Tibial nerve (tissue), 4 donors: ENCODE data around the gene GYPC.
A peak's percentile ranks its signal among the peaks of the same experiment; 100 is the strongest.

ENCODE experiments used
- EP300 ChIP-seq, 2 donors: sonication (generic); formaldehyde crosslinking; IDR thresholded peaks; one replicate each; pipeline ENCODE4 v1.6.1; 2017; ENCODE audit warnings: antibody characterized with exemption in 2 of 2, mild to moderate bottlenecking in 1 of 2
- POLR2A ChIP-seq, 2 donors: fragments of 450-650 bp; IDR thresholded peaks; one replicate each; pipeline ENCODE4 v1.6.1; 2017; ENCODE audit warnings: antibody characterized with exemption in 2 of 2, mild to moderate bottlenecking in 2 of 2, moderate library complexity in 2 of 2
- TF ChIP-seq, protein P1 (sequence below), 5 experiments: fragments of 200-600 bp in 3 of 5; fragments of 450-650 bp in 2 of 5; sonication (generic) in 3 of 5; IDR thresholded peaks; one replicate each; pipeline ENCODE4 v1.5.1; 2016 to 2019; ENCODE audit warnings: antibody characterized with exemption in 5 of 5, mild to moderate bottlenecking in 3 of 5, moderate library complexity in 2 of 5

DNA sequence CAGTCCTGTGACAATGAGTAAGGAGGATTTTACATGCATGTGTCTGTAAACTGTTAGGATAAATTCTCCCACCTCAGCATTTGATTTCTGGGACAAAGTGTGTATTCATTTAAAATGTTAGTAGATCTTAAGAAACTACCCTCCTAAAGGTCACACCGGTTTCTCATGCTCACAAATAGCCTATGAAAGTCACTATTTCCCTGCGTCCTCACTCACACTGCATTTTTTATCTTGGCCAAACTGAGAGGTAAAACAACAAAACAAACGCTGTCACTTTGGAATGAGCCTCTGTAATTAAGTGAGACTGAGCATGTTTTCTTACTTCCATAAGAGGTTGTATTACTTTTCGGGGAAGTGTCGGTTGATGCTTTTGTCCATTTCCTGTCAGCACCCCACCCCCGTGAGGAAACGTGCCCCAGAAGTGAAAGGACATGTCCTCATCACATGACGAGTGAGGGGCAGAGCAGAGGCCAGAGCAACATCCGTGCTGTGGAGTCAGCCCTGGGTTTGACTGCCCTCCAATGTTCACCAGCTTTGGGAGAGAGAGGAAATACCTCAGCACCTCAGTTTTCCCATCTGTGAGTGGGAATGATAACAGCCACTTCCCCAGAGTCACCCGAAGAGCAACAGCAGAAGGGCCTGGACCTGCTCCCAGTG is 3.1 kb downstream of the GYPC start:
- TF ChIP-seq, protein P1, sequence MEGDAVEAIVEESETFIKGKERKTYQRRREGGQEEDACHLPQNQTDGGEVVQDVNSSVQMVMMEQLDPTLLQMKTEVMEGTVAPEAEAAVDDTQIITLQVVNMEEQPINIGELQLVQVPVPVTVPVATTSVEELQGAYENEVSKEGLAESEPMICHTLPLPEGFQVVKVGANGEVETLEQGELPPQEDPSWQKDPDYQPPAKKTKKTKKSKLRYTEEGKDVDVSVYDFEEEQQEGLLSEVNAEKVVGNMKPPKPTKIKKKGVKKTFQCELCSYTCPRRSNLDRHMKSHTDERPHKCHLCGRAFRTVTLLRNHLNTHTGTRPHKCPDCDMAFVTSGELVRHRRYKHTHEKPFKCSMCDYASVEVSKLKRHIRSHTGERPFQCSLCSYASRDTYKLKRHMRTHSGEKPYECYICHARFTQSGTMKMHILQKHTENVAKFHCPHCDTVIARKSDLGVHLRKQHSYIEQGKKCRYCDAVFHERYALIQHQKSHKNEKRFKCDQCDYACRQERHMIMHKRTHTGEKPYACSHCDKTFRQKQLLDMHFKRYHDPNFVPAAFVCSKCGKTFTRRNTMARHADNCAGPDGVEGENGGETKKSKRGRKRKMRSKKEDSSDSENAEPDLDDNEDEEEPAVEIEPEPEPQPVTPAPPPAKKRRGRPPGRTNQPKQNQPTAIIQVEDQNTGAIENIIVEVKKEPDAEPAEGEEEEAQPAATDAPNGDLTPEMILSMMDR (IDR thresholded peaks at IDR 0.05), result no peak
- peak in 1 of 2 donors; percentile 80 for TF ChIP-seq EP300 (IDR thresholded peaks at IDR 0.05)
- no peak for TF ChIP-seq POLR2A (IDR thresholded peaks at IDR 0.05)
